ENCODE measurements around the gene RAB11FIP4.

The RAB11FIP4 gene

DNA sequence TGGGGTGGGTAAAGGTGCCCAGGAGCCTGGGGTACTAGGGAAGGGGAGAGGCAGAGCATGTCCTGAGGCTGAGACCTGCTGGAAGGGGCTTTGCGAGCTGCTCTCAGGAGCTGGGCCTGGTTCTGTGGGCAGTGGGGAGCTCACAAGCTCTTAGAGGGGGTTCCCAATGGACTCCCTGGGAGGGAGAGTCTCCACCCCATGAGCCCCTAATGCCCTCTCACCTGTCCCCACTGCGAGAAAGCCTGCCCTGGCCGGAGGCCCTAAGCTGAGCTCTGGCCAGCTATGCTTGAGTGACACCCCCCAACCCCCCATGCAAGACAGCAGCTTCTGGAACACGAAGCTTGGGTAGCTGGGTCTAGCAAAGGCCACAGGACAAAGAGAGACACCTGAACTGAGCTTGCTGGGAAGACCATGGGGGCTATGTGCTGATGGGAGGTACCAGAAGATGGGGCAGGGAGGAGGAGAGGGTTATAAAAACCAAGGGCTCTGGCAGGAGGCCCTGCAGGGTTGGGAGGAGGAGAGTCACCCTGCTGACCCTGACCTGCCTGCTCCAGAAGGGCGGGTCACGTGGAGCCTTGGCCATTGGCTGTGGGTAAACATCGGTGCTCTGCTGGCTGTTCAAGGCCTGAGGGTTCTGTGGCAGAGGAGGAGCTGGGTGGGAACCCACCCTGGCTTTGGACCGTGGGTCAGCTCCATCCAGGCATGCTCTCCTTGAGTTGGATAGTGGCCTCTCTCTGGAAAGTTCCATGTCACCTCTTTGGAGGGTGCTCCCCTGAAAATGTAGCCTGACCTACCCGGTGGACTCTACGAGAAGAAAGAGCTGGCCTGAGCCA is 106.7 kb downstream of the RAB11FIP4 start:
- DNase-seq (ENCODE audit: extremely low read depth, low read depth), result no peak
- no peak overlapping the region for H3K4me3 ChIP-seq (replicated peaks; ENCODE audit: low read depth, low read length)
- TF ChIP-seq, protein P1, sequence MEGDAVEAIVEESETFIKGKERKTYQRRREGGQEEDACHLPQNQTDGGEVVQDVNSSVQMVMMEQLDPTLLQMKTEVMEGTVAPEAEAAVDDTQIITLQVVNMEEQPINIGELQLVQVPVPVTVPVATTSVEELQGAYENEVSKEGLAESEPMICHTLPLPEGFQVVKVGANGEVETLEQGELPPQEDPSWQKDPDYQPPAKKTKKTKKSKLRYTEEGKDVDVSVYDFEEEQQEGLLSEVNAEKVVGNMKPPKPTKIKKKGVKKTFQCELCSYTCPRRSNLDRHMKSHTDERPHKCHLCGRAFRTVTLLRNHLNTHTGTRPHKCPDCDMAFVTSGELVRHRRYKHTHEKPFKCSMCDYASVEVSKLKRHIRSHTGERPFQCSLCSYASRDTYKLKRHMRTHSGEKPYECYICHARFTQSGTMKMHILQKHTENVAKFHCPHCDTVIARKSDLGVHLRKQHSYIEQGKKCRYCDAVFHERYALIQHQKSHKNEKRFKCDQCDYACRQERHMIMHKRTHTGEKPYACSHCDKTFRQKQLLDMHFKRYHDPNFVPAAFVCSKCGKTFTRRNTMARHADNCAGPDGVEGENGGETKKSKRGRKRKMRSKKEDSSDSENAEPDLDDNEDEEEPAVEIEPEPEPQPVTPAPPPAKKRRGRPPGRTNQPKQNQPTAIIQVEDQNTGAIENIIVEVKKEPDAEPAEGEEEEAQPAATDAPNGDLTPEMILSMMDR (IDR thresholded peaks at IDR 0.05; ENCODE audit: low read depth, low read length, missing control alignments), result no peak

DNA sequence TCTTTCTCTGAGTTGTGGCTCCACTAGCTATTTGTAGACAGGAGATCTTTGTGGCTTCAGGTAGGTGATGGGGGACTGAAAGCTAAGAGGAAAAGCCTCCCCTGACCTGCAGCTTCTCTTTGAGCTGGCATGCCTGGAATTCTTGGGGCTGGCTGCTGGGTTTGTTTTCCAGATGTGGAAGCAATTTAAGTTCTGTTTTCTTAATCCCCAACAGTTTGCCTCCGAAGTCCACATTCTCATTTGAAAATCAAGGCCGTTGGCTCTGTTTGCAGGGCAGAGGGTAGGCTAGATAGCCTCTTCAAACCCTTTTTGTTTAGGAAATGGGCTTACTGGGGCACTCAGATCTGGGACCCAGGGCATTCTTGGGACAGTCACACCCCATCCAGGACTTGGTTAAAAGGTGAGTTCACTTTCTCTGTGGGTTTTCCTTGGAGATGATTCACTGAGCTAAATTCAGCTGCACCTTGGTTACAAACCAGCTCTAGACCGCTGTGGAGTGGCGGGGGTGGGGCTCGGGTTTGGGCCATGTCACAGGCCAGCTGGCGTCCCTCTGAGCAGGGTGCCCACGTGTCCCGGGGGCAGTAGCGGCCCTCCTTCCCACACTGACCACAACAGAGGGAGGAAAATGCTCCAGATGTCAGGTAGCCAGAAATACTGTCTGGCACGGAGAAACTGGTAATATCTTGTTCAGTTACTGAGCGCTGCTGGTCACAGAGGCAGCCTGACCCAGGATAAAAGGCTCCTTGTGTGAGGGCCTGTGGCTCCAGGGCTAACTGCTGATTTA is 108.5 kb downstream of the RAB11FIP4 start:
- TF ChIP-seq, protein P1 (IDR thresholded peaks at IDR 0.05; ENCODE audit: low read depth, low read length, missing control alignments), result no peak
- no peak overlapping the region for H3K4me3 ChIP-seq (replicated peaks; ENCODE audit: low read depth, low read length)

DNA sequence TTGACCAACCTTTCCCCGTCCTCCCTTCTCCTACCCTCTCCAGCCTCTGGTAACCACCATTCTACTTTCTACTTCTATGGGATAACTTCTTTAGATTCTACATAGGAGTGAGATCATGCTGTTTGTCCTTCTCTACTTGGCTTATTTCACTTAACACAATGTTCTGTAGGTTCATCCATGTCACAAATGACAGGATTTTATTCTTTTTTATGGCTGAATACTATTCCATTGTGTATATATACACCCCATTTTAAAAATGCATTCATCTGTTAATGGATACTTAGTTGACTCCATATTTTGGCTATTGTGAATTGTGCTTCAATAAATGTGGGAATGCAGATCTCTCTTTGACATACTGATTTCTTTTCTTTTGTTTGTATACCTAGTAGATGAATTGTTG is 115.0 kb downstream of the RAB11FIP4 start:
- H3K4me3 ChIP-seq (replicated peaks; ENCODE audit: low read depth, low read length), result no peak overlapping the region
- TF ChIP-seq, protein P1 (IDR thresholded peaks at IDR 0.05; ENCODE audit: low read depth, low read length, missing control alignments), result no peak
- no peak for DNase-seq (ENCODE audit: extremely low read depth, low read depth)

More for the DNA sequence above, 108.5 kb downstream of the RAB11FIP4 start:
- DNase-seq (ENCODE audit: extremely low read depth, low read depth), result no peak

DNA sequence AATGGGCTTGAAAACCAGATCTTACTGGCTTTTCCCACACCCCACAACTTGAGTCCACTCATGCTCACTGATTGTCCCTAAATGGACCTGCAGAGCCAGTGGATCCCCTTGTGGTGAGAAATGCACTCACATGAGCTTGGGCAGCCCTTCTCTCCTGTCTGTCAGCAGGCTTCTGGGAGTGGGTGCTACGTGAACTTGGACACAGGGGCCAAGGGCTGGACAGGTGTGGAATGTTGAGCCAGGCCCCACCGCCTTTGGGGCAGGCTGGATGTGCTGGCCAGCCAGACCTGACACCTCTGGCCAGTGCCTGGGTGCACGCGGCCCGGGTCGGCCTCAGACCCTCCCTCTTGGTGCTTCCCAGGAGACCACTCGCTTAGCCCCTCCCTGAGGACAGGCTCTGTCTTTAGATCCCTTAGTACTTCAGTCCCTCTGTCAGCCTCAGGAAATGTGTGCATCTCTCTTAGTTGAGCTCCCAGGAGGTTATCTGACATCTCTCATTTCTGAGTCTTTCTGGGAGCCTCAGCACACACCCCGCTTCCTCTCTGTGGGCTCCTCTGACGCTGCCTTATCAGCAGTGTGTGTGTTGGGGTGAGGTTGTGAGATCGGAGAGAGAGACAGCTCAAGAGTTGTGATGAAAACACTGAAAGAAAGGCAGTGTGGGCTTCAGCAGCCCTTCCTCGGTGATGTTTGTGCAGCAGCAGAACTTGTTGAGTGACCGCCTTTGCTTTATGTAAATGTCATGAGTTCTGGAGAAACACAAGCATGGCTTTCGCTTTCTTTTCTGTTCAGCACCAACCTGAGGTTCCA is 117.0 kb downstream of the RAB11FIP4 start:
- TF ChIP-seq, protein P1 (IDR thresholded peaks at IDR 0.05; ENCODE audit: low read depth, low read length, missing control alignments), result no peak
- H3K4me3 ChIP-seq (replicated peaks; ENCODE audit: low read depth, low read length), result no peak overlapping the region
- no peak for DNase-seq (ENCODE audit: extremely low read depth, low read depth)

DNA sequence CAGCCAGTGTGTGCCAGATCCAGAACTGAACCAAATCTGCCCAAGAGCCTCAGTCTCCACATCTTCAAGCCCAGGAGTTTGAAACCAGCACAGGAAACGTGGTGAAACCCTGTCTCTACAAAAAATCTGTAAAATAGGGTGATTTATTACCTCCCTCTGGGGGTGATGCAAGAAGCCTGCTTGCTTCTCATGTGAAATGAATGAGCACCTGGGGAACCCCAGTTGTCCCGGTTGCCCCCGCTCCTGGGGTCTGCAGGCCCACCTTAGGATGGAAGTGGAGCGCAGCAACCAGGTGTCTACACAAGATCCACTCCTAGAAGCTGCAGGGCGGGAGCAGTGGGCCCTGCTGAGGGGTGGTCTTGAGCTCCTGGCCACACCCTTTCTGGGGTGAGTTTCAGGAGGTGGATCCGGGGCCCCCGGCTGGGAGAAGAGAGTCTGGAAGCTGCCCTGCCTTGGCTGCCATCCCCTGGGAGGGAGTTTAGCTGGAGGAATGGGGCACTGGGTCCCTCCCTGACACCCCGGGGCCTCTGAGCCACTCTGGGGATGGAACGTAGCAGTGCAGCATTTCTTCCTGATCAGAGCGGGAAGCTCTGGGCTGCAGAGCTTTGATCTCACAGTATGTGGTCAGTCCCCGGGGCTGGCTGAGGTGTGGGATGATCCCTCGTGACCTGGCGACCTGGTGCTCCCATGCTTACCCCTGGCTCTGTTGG is 117.8 kb downstream of the RAB11FIP4 start:
- no peak for DNase-seq (ENCODE audit: extremely low read depth, low read depth)
- TF ChIP-seq, protein P1 (IDR thresholded peaks at IDR 0.05; ENCODE audit: low read depth, low read length, missing control alignments), result no peak
- no peak overlapping the region for H3K4me3 ChIP-seq (replicated peaks; ENCODE audit: low read depth, low read length)

DNA sequence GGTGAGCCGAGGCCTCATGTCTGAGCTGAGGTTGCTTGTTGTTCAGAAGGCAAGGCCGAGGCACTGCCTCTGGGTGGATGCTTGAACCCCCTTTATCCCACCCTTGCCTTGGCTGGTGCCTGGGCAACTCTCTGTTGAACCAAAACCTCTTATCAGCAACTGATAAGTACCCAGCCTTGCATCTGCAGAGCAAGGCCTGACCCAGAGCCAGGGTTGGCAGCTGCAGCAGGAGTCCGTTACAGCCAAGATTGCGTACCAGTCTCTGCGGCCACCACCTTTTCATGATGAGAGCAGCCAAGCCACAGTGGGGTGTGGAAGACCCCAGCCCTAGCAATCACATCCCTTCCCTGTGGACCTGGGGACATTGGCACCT is 118.3 kb downstream of the RAB11FIP4 start:
- no peak overlapping the region for H3K4me3 ChIP-seq (replicated peaks; ENCODE audit: low read depth, low read length)
- no peak for DNase-seq (ENCODE audit: extremely low read depth, low read depth)
- TF ChIP-seq, protein P1 (IDR thresholded peaks at IDR 0.05; ENCODE audit: low read depth, low read length, missing control alignments), result no peak

Measured in HFF-Myc (cell line).